Stimulated activated CD8-positive, alpha-beta memory T cell treated with anti-CD3 and anti-CD28 coated beads, Interleukin-15, amount 100 ng/mL, for 48 hours (primary cell): Measurements from ENCODE around the gene CORO7.

Source experiments
- DNase-seq, 2 donors: peaks; one replicate each; pipeline ENCODE4 v3.0.0-alpha.2; 2020; ENCODE audit warnings: low read depth in 2 of 2

CORO7 gene

DNA sequence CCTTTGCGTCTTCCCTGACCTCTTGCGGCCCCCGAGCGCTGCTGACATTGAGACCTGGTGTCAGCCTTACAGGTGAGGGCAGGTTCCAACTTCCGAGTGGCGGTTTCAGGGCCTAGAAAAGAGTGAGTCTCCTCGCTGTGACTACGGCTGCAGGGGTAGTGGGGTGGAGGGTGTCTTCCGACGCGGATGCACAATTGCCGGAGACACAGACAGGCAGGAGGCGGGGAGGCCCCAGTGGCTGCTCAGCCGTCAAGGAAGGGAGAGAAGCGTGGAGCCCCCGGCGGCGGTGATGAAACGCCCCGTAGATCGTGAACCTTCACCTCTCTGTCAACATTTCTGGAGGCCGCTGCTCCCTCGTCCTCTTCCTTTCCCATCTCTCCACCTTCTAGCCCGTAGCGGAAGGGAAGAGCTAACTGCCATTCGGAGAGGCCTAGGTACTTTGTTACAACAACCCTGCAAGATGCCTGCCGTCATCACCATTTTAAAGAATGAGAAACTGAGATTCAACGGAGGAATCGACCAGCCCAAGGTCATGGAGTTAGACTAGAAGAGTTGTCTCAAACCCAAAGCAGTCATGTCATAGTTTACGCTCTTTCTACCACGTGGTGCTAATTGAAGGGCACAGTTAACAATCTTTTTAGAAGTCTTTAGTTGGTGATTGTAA is 9.8 kb upstream of the CORO7 start:
- DNase-seq = no peak

DNA sequence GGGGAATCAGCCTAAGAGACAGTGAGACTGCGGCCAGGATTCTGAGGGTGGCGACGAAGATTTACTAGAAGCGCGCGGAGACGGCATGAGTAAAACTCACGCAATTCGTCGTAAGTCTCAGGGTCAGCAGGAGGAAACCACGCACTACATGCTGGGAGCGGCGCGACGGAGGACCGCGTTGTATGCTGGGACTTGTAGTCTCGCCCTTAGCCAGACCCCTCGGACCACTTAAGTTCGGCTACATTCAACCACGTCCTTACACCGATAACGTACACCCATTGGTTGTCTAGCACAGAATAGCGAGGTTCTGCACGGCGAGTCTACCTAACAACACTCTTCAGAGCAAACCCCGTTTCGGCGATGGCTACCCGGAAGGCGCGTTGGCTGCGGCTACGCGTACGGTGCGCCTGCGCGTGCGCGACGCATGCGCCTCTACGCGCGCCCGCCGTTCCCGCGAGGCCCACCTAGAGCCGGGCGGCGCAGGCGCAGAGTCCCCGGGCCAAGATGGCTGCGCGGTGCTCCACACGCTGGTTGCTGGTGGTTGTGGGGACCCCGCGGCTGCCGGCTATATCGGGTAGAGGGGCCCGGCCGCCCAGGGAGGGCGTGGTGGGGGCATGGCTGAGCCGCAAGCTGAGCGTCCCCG is 9.1 kb upstream of the CORO7 start, which contains the start of gene DNAJA3:
DNAJA3 (plus strand) TSS at position 491 of the 643 bp plus-strand sequence; CDS start at position 505, 14 bp downstream.
- DNase-seq = peak; percentile 89 to 91

DNA sequence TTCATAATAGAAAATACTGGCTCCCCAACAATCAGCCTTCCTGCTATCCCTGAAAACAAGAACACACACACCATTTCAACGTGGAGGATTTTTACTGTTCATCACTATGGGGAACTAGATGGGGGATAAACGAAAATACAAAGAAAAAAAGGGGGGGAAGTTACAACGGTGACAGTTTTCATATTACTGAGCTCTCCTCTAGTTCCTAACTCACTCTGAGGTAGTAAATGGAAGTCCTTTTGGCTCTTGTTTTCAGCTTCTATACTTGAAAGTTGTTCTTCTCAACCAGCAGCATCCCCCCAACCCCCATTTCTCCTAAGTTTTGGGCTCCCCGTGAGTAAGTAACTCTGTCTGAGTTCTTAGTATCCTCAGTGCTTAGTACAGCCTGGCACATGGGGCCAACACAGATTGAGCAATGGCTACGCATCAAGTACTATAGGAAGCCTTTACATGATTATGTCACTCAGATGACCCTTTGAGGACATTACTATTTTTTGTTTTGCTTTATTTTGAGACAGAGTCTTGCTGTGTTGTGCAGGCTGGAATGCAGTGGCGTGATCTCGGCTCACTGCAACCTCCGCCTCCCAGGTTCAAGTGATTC is 4.2 kb upstream of the CORO7 start:
- DNase-seq = no peak

DNA sequence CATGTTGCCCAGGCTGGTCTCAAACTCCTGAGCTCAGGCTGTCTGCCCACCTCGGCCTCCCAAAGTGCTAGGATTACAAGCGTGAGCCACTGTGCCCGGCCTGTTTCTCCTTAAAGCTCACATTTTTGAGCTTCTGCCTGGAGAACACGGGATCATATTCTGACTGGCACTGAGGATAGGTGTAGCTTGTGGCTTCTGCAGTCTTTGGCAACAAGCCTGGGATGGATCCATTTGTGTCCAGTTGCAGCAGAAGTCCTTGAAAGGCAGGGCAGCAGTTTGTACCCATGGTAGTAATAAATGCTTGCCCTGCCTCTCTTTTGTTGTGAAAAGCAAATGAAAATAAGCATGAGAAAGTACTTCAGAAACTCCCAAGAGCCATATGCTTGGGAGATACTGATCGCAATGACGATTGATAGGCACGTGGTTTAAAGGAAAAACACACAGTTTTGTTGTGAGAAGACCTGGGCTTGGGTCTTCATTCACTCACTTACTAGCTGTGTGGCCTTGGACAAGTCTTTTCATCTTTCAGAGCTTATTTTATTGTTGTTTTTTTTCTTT is 3.1 kb upstream of the CORO7 start:
- DNase-seq = no peak

DNA sequence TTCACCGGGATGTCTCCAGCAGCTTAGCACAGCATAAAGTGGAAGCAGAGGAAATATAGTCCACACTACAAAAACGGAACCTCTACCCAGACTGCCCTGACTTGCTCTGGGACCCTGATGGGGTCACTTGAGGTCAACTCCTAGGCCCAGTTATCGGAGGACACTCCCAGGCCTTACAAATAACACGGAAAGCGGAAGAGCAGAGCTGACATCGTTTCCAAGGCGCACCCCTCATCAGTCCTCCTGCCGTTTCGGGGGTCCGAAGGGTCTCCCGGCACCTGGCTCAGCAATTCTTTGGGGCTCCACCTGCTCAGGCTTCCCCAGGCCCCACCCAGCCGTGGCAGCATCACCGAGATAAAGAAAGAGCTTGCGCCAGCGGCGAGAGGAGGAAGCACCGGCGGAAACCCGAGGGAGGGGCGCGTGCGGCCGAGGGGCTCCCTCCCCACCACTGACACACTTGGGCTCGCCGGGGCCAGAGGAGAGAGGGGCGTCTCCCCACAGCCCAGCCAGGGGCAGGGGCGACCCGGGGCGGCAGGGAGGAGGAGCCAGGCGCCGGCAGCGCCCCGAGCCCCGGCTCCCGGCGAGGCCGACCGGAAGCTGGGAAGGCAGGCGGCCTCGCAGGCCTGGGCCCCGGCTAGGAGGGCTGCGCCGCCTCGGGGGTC is 727 bp downstream of the CORO7 start:
- peak in 1 of 2 donors; percentile 39 for DNase-seq

DNA sequence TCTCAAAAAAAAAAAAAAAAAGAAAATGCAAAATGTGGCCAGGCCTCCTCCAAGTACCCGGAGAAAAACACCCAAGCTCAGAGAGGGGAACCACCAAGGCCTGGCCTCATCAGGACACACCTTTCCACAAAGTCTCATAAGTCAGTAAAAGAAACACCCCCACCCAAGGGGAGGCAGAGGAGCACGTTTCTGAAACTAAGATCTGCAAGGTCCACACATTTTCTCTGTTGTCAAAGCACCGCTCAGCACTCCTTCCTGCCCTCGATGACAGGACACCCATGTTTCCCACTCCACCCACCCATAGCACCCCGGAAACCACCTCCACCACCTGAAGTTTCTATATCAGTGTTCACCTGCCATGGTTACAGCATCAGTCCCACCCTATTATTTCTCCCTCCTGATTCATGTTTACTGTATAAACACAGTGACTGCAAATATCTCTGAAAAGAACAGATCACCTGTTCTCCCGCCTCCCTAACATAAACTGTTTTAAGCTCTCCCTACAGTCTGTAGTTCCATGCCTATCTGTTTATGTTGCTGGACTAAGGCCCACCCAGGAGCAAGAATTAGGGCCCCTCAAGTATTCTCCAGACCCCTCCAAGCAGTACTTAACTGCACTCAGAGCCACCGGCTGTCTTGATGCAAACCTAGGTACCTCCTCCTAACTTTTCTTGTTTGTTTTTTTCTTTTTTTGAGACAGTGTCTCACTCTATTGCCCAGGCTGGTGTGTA is 2.0 kb downstream of the CORO7 start:
- DNase-seq = peak; percentile 78 to 83

DNA sequence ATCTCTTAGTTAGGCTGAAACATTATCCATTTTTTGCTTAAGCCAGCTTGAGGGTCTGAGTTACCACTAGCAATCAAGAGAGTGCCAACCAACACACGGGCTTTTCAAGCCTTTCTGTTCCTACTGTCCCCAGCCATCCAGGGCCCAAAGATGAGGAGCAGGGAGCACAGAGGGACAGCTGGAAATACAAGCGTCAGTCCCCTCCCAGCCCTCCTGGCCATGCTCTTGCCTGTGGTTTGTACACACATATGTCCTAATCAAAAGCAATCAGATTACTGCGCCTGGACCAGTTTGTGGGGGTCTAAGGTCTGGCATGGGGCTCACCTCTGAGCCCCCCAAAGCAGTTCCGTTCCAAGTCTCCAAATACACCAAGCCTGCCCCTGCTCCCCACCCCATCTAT is 3.5 kb downstream of the CORO7 start:
- DNase-seq = no peak

DNA sequence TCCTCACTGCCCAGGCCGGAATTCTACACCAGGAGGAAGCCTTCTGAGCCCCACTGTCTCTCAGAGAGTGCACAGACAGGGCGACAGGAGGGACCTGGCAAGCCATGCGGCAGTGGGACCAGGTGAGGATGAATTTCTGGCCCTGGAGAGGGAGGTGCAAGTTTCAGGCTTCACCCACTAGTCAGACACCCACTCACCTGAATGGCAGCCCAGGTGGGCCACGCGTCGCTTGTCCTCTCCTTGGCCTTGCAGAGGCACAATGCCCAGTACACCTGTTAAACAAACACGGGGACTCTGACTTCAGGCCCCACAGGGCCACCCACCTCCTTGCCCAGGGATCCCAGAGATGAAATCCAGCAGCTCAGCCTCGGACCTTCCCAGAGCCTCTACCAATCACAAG is 4.2 kb downstream of the CORO7 start:
- no peak for DNase-seq

DNA sequence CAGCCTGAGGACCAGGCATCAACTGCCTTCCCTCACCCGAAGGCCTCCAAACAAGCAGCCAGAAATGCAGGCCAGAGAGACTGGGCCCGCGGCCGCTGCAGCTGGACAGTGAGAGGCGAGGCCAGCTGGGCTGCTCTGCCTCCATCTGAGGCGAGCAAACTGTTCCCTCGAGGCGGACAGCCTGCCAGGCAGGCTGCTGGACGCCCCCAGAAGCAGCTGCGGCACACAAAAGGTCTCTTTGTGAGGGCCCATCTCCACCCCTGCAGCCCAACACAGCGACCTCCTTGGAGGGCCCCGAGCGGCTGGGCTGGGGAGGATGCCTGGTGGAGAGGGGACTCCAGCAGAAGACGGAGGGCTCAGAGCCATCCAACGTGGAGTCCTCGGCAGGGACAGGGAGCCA is 4.7 kb downstream of the CORO7 start:
- no peak for DNase-seq

DNA sequence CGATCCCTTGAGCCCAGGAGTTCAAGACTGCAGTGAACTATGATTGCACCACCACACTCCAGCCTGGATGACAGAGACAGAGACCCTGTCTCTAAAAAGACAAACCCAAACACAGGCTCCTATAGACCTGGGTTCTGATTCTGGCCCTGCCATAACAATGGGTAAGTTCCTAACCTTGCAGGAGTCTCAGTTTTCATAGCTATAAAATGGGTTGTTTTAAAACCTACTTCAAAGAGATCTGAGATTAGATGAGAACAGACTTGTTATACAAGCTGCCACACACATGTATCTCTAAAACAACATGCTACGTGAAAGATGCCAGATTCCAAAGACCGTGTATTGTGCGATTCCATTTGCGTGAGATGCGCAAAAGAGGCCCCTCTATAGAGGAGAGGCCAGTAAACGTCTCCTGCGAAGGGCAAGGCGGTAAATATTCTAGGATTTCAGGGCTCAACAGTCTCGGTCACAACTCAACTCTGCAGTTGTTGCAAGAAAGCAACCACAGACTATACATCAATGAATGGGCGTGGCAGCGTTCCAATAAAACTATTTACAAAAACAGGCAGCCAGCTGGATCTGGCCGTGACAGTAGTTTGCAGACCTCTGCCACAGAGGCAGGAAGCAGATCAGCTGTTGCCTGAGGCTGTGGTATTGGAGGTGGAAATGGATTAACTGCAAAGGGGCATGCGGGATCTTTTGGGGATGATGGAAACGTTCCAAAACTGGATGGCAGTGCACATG is 5.9 kb downstream of the CORO7 start:
- no peak for DNase-seq

DNA sequence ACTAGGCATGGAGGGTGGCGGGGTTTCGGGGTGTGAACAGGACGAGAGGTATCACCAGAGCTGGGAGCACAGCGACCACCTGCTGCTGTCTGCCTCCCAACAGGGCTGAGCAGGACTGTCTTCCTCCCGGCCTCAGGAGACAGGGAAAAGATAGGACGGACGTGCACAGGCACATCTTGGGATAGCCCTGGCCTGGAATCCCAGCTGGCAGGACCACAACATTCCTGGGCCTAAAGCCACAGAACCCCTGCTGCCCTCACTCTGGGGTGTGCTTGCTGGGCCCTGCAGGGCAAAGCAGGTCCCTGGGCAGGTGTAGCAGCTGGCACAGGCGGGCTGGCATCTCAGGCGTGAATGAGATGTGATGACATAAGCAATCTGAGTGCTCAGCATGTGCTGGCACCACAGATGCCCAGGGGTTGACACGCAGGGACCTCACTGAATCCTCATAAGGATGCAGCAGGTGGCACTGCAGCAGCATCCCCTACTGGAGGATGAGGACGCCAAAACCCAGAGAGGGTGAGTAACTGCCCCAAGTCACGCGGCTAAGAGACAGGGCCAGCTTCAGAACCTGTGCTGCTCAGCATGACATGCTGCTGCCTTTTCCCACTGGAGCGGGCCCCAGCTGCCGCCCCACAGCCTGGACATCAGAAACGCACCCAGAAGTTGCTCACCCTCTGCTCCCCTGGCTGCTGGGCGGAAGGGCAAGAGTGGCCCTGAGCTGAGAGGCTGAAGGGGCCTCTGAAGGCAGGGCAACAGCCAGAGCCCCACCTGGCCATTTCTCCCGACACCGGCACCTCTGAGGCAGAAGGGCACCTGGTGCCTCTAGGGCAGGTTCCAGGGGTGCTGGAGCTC is 7.1 kb downstream of the CORO7 start:
- no peak for DNase-seq

DNA sequence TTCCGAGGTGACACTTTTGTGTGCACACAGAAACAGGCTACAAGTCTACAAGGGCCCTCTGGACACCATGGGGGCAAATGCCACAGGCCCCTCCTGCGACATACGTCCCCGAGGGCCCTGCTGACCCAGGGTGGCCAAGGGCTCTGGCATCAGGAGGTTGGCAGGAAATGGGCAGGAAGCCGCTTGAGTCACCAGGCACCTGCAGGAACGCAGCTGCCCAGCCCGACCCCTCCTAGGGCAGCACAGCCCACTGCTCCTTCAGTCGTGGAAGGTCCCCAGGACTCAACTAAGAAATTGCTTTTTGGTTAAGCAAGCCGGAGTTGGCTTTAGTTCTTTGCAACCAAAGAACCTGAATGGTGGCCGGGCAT is 8.1 kb downstream of the CORO7 start:
- no peak for DNase-seq

DNA sequence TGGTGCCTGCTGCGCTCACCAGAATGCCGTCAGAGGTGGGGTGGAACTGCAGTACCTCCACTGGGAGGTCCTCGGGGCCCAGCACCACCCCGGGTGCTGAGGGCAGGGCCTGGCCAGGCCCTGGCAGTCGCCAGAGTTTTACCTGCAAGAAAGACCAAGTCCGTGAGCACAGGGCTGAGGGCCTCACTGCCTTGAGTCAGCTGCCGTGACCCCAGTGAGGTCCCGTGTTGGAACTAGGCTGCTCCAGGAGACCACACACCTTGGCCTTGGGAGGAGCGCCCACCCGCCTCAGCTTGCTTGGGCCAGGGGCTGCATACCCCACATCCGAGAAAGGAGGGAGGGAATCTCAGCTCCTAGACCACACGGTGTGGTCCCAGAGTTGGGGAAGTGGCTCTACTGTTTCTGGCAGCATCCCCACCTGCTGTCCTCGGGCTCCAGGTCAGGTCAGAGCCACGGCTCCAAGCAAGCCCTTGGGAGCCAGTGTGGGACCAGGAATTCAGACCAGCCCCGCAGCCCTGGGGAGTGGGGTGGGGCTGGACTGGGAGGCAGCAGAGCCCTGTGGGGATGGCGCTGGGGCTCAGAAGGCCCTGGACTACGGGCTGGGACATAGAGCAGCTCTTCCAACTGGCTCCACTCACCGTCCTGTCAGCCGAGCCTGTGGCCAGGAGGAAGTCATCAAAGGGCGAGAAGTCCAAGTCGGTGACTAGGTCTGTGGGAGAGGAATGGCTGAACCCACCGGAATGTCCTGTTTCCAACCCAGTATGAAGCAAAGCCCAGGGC is 8.7 kb downstream of the CORO7 start:
- DNase-seq = no peak

DNA sequence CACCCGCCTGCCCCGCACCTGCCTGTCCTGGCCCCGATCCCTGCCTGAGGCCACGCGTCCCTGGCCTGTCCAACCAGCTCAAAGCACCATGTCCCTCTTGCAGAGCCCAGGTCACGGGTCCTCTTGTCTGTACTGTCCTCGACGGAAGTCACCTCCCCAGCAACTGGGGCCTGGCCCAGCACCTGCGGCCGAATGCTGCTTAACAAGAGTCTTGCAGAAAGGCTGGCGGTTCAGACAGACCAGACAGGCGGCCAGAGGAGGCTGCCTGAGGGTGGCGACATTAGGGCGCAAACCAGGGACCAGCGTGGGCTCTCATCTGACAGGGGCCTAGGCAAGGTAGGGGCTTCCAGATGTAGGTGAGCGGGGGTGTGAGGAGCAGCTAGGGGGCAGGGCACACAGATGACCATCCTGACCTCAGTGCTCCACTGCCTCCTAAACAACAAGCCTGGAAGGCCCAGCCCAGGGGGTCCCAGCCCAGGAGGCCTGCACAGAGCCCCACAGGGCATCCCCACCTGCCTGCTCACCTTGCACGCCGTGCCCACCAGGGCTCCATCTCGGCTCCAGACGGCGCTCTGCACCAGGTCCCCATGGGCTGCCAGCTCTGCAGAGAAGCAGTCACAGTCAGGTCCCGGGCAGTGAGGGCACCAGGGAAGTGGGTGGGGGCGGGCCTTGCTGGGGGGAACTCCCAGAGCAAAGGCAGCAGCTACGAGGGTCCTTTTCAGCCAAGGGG is 11.3 kb downstream of the CORO7 start:
- DNase-seq = no peak

DNA sequence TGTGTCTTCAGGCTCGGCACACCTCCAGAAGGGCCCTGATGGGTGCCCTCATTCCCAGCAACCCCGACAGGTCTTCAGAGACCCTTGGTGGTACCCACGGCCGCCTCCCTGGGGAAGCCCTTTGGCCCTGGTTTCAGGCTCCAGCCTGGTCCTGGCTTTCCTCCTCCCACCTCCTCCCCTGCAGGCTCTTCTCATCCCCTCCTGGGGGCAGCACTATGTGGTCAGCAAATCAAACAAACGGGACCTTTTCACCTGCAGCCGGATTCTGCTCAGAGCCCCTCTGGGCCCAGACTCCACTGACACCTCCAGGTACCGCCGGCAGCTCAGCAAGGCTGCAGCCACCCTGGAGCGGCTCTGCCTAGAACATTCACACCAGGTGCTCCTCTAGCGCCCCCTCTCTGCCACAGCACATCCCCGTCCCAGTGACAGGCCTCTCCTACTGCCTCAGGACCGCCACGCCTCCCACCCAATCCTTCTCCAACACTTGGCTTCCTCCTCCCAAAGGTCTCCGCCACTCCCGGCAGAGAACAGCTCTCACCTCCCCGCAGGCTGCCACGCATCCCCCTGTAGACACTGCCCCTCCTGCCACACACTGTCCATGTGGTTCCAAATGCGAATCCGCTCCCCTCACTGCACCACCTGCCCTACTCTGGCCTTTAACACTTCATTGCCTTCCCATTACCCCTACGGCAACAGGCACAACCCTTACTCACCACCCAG is 12.0 kb downstream of the CORO7 start:
- DNase-seq = no peak

DNA sequence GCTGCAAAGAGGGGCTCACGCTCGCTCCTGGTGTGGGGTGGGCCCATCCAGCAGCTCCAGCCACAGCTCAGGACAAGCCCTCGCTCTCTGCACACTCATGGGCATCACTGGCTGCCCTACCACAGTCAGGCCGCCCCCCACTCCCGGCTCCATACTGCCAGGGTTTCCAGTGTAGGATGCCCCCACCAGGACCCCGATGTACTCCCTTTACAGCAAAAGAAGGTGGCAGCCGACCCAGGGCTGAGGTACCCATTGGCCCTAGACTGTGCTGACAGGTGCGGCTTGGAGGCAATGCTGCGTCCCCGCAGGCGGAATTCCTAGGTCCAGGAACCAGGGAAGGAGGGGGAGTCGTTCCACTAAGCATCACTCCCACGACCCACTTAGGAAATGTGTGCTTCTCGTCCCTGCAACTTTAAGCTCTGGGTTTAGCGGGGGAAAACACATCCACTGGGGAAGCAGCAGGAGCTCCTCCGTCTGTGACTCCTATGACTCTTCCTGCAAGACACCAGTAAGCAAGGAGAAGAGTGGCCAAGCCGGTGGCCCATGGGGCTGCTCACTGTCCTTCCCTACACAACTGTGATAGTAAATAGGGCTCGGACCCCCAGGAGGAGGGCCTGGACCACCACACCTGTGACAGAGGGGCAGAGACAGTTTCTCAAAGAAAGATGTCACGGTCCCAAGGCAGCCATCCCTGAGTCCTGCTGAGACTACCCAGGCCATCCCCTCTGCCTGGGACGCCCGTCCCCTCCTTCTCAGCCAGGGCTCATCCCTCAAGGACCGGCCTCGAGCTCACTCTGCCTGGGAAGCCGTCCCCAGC is 13.1 kb downstream of the CORO7 start:
- no peak for DNase-seq
